Panc1 (cell line): ENCODE results near the gene SUGCT. TPM values are rescaled to one million over a fixed set of nuclear protein-coding genes. Genes with fewer than 3 reads are reported as not detected.

ENCODE experiments used
- ATAC-seq: fragments of 200-7000 bp; cut with Tn5 transposase; 2 replicates; pipeline ENCODE4 v1.9.1; 2020; ENCODE audit warnings: mild to moderate bottlenecking, moderate library complexity
- BruUV-seq: library from RNA; stranded (reverse); fragments of 400-500 nt; replicated peaks from 2 replicates; lab custom pipeline; 2021; lab: Mats Ljungman, UMichigan
- CTCF ChIA-PET: fragments of 300-600 bp; sonication (Branson Sonifier 250); formaldehyde crosslinking; loops from one replicate; lab custom pipeline; 2022; ENCODE audit warnings: antibody characterized with exemption; lab: Charles Lee
- POLR2A ChIA-PET: fragments of 300-600 bp; sonication (Branson Sonifier 250); formaldehyde crosslinking; loops from one replicate; lab custom pipeline; 2022; ENCODE audit warnings: antibody characterized with exemption; lab: Charles Lee
- DNase-seq: peaks from one replicate; pipeline ENCODE4 v3.0.0-alpha.2; 2010; ENCODE audit warnings: low read depth, low spot score
- H3K27ac ChIP-seq: 2 replicates; pipeline ENCODE4 v1.5.1; 2011; ENCODE audit warnings: mild to moderate bottlenecking, low read length, inconsistent platforms
- H3K27me3 ChIP-seq: fragments of 200-500 bp; sonication (Bioruptor generic); 2 replicates; pipeline ENCODE4 v1.6.0; 2014; ENCODE audit warnings: low read length, inconsistent platforms; ENCODE audit not compliant: control insufficient read depth, insufficient read depth
- H3K36me3 ChIP-seq: fragments of 200-500 bp; sonication (Bioruptor generic); 2 replicates; pipeline ENCODE4 v1.5.1; 2014; ENCODE audit warnings: inconsistent platforms, mild to moderate bottlenecking, low read length, moderate library complexity; ENCODE audit not compliant: control insufficient read depth, insufficient read depth
- H3K4me1 ChIP-seq: 2 replicates; pipeline ENCODE4 v1.5.1; 2011; ENCODE audit warnings: inconsistent platforms, mild to moderate bottlenecking, low read length, moderate library complexity; ENCODE audit not compliant: control insufficient read depth, insufficient read depth
- H3K4me3 ChIP-seq, 2 experiments: 2 replicates each; pipeline ENCODE4 v1.5.1; 2011 to 2012; ENCODE audit warnings: low read depth in 2 of 2, low read length in 2 of 2, mild to moderate bottlenecking in 2 of 2, inconsistent platforms in 1 of 2, moderate library complexity in 1 of 2
- H3K9me3 ChIP-seq: fragments of 200-500 bp; sonication (Bioruptor generic); 2 replicates; pipeline ENCODE4 v1.5.1; 2014; ENCODE audit warnings: low read depth, mild to moderate bottlenecking, inconsistent platforms, low read length, moderate library complexity; ENCODE audit not compliant: control insufficient read depth, insufficient read depth
- POLR2AphosphoS5 ChIP-seq: IDR thresholded peaks from 2 replicates; pipeline ENCODE4 v1.6.1; 2012; ENCODE audit warnings: mild to moderate bottlenecking, low read depth, low read length, moderate library complexity
- SIN3A ChIP-seq: IDR thresholded peaks from 2 replicates; pipeline ENCODE4 v1.6.1; 2012; ENCODE audit warnings: low read depth, mild to moderate bottlenecking, low read length, moderate library complexity, borderline replicate concordance; ENCODE audit not compliant: insufficient read depth
- TCF7L2 ChIP-seq: IDR thresholded peaks from 2 replicates; pipeline ENCODE4 v1.6.1; 2011; ENCODE audit warnings: mild to moderate bottlenecking, low read depth, low read length, inconsistent platforms
- in situ Hi-C: cut with HindIII; loops from 2 replicates; pipeline ENCODE4 v1.10.0; 2016; ENCODE audit warnings: low sequenced_read_pairs, low pct_unique_long_range_greater_than_20kb
- intact Hi-C: fragments of 100-400 bp; cut with micrococcal nuclease; formaldehyde crosslinking; loops from one replicate; pipeline ENCODE4 v1.10.0; 2022; ENCODE audit not compliant: unreplicated experiment
- total RNA-seq: library from RNA; stranded (reverse); gene quantifications from one replicate; pipeline ENCODE4 v1.2.1, GENCODE V29; 2021; ENCODE audit not compliant: unreplicated experiment
- TF ChIP-seq, protein P1 (sequence below), 2 experiments: IDR thresholded peaks; 2 replicates each; pipeline ENCODE4 v1.6.1; 2011 to 2012; ENCODE audit warnings: low read depth in 2 of 2, control low read depth in 1 of 2, low read length in 1 of 2, mild to moderate bottlenecking in 1 of 2, moderate library complexity in 1 of 2; ENCODE audit not compliant: insufficient read depth in 1 of 2
- TF ChIP-seq, protein P2 (sequence below): fragments of 450-650 bp; IDR thresholded peaks from 2 replicates; pipeline ENCODE4 v1.5.1; 2017; ENCODE audit warnings: mild to moderate bottlenecking

Gene SUGCT
- total RNA-seq, 1 experiment from 2014 or later, result 3.1 TPM

DNA sequence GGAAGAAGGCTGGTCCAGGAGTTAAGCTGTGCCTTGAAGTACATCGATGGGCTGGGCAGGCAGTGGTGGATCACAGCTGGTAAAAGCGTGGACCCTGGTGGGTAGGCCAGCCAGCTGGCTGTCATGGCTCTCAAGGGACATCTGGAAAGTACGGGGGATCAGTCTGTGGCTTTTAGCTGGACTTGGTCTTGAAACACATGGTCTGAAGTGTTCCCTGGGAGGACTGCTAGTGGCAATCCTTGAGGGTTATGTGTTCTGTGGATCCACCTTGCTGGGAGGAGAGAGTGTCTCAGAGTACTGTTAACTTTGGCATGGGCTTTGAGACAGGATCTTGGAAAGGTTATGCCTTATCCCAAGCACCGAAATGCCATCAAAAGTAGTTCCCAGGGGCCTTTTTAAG lies 754.3 kb downstream of the SUGCT start:
- DNase-seq, result no peak
- Histone ChIP-seq H3K4me1 (no peaks in the 10 kb centered on the region), H3K27ac (no peak overlapping the region), H3K27me3 (no peaks in the 10 kb centered on the region), H3K36me3 (no peaks in the 10 kb centered on the region), H3K9me3 (no peaks in the 10 kb centered on the region), H3K4me3 (no peak overlapping the region)
- intact Hi-C loops (no loop called here), in situ Hi-C loops (no loop called here)
- no peak for ATAC-seq
- BruUV-seq, result no TSS peak
- ChIA-PET POLR2A (no interaction called here), CTCF (no interaction called here)
- TF ChIP-seq, protein P1, sequence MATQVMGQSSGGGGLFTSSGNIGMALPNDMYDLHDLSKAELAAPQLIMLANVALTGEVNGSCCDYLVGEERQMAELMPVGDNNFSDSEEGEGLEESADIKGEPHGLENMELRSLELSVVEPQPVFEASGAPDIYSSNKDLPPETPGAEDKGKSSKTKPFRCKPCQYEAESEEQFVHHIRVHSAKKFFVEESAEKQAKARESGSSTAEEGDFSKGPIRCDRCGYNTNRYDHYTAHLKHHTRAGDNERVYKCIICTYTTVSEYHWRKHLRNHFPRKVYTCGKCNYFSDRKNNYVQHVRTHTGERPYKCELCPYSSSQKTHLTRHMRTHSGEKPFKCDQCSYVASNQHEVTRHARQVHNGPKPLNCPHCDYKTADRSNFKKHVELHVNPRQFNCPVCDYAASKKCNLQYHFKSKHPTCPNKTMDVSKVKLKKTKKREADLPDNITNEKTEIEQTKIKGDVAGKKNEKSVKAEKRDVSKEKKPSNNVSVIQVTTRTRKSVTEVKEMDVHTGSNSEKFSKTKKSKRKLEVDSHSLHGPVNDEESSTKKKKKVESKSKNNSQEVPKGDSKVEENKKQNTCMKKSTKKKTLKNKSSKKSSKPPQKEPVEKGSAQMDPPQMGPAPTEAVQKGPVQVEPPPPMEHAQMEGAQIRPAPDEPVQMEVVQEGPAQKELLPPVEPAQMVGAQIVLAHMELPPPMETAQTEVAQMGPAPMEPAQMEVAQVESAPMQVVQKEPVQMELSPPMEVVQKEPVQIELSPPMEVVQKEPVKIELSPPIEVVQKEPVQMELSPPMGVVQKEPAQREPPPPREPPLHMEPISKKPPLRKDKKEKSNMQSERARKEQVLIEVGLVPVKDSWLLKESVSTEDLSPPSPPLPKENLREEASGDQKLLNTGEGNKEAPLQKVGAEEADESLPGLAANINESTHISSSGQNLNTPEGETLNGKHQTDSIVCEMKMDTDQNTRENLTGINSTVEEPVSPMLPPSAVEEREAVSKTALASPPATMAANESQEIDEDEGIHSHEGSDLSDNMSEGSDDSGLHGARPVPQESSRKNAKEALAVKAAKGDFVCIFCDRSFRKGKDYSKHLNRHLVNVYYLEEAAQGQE (IDR thresholded peaks at IDR 0.05; ENCODE audit: insufficient read depth in 1 of 2, low read depth in 2 of 2, low read length in 1 of 2), result no peak
- no peak for TF ChIP-seq POLR2AphosphoS5
- no peak for TF ChIP-seq TCF7L2
- no peak for TF ChIP-seq SIN3A
- TF ChIP-seq, protein P2, sequence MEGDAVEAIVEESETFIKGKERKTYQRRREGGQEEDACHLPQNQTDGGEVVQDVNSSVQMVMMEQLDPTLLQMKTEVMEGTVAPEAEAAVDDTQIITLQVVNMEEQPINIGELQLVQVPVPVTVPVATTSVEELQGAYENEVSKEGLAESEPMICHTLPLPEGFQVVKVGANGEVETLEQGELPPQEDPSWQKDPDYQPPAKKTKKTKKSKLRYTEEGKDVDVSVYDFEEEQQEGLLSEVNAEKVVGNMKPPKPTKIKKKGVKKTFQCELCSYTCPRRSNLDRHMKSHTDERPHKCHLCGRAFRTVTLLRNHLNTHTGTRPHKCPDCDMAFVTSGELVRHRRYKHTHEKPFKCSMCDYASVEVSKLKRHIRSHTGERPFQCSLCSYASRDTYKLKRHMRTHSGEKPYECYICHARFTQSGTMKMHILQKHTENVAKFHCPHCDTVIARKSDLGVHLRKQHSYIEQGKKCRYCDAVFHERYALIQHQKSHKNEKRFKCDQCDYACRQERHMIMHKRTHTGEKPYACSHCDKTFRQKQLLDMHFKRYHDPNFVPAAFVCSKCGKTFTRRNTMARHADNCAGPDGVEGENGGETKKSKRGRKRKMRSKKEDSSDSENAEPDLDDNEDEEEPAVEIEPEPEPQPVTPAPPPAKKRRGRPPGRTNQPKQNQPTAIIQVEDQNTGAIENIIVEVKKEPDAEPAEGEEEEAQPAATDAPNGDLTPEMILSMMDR, result no peak

DNA sequence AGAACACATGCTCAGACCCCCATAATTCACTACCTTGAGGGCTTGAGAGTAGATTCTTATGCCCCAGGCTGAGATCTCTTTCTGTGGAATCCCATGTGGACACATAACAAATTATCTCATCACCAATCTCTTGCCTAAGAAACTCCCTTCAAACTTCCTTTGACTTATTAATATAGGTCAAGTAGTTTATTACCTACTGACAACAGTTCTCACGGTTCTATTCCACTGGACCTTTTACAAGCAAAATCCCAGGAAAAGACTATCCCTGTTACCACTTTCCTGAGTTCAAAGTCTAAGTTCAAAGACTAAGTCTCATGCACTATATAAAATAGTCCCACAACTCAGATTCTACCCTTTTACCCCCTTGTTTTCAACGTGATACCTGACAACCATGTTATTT lies 754.7 kb downstream of the SUGCT start:
- Histone ChIP-seq H3K27ac (no peak overlapping the region), H3K9me3 (no peaks in the 10 kb centered on the region), H3K36me3 (no peaks in the 10 kb centered on the region), H3K27me3 (no peaks in the 10 kb centered on the region), H3K4me1 (no peaks in the 10 kb centered on the region), H3K4me3 (no peak overlapping the region)
- no TSS peak for BruUV-seq
- in situ Hi-C loops, result no loop called here
- ChIA-PET CTCF (no interaction called here), POLR2A (no interaction called here)
- ATAC-seq, result no peak
- TF ChIP-seq, protein P2, result no peak
- no peak for TF ChIP-seq POLR2AphosphoS5
- TF ChIP-seq SIN3A, result no peak
- TF ChIP-seq TCF7L2, result no peak
- TF ChIP-seq, protein P1 (IDR thresholded peaks at IDR 0.05; ENCODE audit: insufficient read depth in 1 of 2, low read depth in 2 of 2, low read length in 1 of 2), result no peak
- intact Hi-C loops, result no loop called here
- DNase-seq, result no peak
